Suprapubic skin (tissue), 4 donors: ENCODE results near the gene NUP210L. TPM values are rescaled to one million over a fixed set of nuclear protein-coding genes. Genes with fewer than 3 reads are reported as not detected.

Source experiments
- DNase-seq, 2 donors: peaks; one replicate each; pipeline ENCODE4 v3.0.0-alpha.2; 2019; ENCODE audit warnings: low spot score in 2 of 2
- H3K27ac ChIP-seq: fragments of 200-600 bp; sonication (generic); one replicate; pipeline ENCODE4 v1.5.1; 2019
- H3K27me3 ChIP-seq: fragments of 200-600 bp; sonication (generic); one replicate; pipeline ENCODE4 v1.5.1; 2019
- H3K36me3 ChIP-seq: fragments of 200-600 bp; sonication (generic); one replicate; pipeline ENCODE4 v1.5.1; 2019
- H3K4me1 ChIP-seq: fragments of 200-600 bp; sonication (generic); one replicate; pipeline ENCODE4 v1.5.1; 2019
- H3K4me3 ChIP-seq: fragments of 200-600 bp; sonication (generic); one replicate; pipeline ENCODE4 v1.5.1; 2019; ENCODE audit warnings: mild to moderate bottlenecking
- H3K9me3 ChIP-seq: fragments of 200-600 bp; sonication (generic); one replicate; pipeline ENCODE4 v1.5.1; 2019
- EP300 ChIP-seq: sonication (generic); formaldehyde crosslinking; IDR thresholded peaks from one replicate; pipeline ENCODE4 v1.6.1; 2017; ENCODE audit warnings: antibody characterized with exemption
- POLR2A ChIP-seq, 2 donors: fragments of 450-650 bp; IDR thresholded peaks; one replicate each; pipeline ENCODE4 v1.6.1; 2017; ENCODE audit warnings: antibody characterized with exemption in 2 of 2, mild to moderate bottlenecking in 2 of 2, moderate library complexity in 2 of 2
- POLR2AphosphoS5 ChIP-seq, 3 donors: sonication (generic); formaldehyde crosslinking; IDR thresholded peaks; one replicate each; pipeline ENCODE4 v1.6.1; 2017; ENCODE audit warnings: antibody characterized with exemption in 3 of 3
- WGBS: methylation state at CpG from one replicate; pipeline ENCODE4 v1.1.5; 2018; 5-methylcytosine and 5-hydroxymethylcytosine counted together
- total RNA-seq, 4 donors: library from RNA; depleted of rRNA; stranded (reverse); fragments of >200 nt; gene quantifications; one replicate each; pipeline ENCODE4 v1.1.0, GENCODE V29; 2016
- TF ChIP-seq, protein P1 (sequence below), 2 donors: fragments of 200-600 bp in 1 of 2; fragments of 450-650 bp in 1 of 2; sonication (generic) in 1 of 2; IDR thresholded peaks; one replicate each; pipeline ENCODE4 v1.5.1; 2016 to 2019; ENCODE audit warnings: antibody characterized with exemption in 2 of 2, mild to moderate bottlenecking in 1 of 2, moderate library complexity in 1 of 2

Gene NUP210L
- total RNA-seq, 4 donors from 2014 or later, result not detected

DNA sequence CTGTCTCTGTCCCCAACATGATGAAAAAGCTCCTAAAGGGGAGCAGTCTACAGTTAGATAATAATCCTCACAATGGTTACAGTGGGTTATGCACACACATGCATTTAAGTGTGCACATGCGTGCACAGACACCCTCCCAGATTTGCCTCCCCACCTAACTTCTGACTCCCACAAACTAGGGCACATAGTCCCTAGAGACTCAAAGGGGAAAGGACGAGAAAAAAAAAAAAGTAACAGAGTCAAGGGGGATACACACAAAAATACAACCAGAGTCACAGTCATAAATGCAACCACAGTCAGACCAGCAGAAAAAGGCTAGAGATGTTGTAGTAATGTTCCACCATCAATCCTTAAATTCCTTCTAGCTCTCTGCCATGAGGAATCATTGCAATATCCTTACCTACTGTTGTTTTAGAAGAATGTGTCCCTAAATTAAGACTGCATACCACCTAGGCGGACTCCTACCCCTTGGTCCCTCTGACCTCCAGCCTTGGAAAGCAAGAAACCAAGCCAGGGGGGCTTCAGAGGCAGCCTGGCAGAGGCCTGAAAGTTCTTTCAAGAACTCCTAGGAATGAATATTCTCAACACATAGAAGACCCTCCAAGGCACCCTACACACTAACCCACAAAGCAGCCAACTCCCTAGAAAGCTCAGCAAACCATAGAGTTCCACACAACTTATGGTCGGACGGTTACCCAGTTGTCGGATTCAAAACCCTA, 197.7 kb downstream of the NUP210L start:
- no peak for TF ChIP-seq POLR2A (IDR thresholded peaks at IDR 0.05)
- no peak for TF ChIP-seq POLR2AphosphoS5 (IDR thresholded peaks at IDR 0.05)
- TF ChIP-seq EP300, result no peak
- TF ChIP-seq, protein P1, sequence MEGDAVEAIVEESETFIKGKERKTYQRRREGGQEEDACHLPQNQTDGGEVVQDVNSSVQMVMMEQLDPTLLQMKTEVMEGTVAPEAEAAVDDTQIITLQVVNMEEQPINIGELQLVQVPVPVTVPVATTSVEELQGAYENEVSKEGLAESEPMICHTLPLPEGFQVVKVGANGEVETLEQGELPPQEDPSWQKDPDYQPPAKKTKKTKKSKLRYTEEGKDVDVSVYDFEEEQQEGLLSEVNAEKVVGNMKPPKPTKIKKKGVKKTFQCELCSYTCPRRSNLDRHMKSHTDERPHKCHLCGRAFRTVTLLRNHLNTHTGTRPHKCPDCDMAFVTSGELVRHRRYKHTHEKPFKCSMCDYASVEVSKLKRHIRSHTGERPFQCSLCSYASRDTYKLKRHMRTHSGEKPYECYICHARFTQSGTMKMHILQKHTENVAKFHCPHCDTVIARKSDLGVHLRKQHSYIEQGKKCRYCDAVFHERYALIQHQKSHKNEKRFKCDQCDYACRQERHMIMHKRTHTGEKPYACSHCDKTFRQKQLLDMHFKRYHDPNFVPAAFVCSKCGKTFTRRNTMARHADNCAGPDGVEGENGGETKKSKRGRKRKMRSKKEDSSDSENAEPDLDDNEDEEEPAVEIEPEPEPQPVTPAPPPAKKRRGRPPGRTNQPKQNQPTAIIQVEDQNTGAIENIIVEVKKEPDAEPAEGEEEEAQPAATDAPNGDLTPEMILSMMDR (IDR thresholded peaks at IDR 0.05), result no peak
- H3K9me3 ChIP-seq, result no peaks in the 10 kb centered on the region
- H3K4me3 ChIP-seq, result peak overlapping the region; percentile 96
- no peaks in the 10 kb centered on the region for H3K27me3 ChIP-seq
- peak overlapping the region; percentile 92 for H3K27ac ChIP-seq
- H3K36me3 ChIP-seq, result peaks cover 43% of the 10 kb centered on the region
- peaks cover 59% of the 10 kb centered on the region for H3K4me1 ChIP-seq
- peak in 1 of 2 donors; percentile 55 for DNase-seq
- 32% methylated on average over 6 of the region's 6 CpGs for WGBS

DNA sequence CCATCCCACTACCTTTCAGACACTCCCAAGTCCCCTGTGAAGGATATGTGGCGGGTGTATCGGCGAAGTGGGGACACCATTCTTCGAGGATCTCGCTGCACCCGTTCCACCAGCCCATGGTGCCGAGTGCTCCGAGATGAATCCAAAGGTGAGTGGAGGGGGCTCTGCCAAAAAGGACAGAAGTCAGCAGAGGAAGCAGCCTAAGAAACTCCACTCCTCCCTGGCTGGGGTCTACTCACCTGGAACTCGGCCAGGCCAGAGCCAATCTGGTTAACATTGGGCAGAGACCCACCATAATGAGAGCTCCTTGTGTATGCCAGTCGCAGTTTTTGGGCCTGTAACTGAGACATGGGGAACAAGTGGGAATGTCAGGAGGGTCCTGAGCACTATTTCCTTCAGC, 200.0 kb downstream of the NUP210L start:
- no peaks in the 10 kb centered on the region for H3K27me3 ChIP-seq
- TF ChIP-seq POLR2AphosphoS5 (IDR thresholded peaks at IDR 0.05) (no peak), EP300 (no peak), POLR2A (IDR thresholded peaks at IDR 0.05) (no peak)
- TF ChIP-seq, protein P1 (IDR thresholded peaks at IDR 0.05), result no peak
- H3K36me3 ChIP-seq, result peaks cover 54% of the 10 kb centered on the region
- 91% methylated on average over 9 of the region's 10 CpGs for WGBS
- peaks cover 38% of the 10 kb centered on the region for H3K4me1 ChIP-seq
- no peak overlapping the region for H3K4me3 ChIP-seq
- no peaks in the 10 kb centered on the region for H3K9me3 ChIP-seq
- peak in 1 of 2 donors; percentile 54 for DNase-seq
- H3K27ac ChIP-seq, result no peak overlapping the region

DNA sequence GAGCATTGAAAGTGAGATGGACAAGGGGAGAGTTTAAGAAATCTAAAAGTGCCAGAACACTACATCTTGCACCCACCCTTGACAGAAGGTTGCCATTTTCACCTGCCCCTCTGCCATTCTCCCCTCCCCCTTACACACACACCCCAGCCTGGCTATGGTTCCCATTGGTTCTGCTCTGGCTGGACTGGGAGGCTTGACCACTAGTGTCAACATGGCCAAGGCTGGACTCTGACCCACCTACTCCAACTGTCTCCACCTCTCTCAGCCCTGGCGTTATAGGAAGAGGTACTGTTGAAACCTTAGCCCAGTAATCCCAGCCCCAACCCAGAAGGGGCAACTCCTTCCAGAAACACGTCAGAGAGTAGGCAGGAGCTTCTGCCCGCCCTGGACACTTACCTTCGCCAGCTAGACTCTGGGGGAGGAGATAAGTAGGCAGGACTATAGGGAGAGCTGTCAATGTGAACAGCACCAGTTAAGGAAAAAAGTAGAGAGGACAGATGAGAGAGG, 201.0 kb downstream of the NUP210L start:
- Histone ChIP-seq H3K27me3 (no peaks in the 10 kb centered on the region), H3K9me3 (no peaks in the 10 kb centered on the region), H3K27ac (no peak overlapping the region), H3K36me3 (peaks cover 55% of the 10 kb centered on the region), H3K4me1 (peaks cover 29% of the 10 kb centered on the region), H3K4me3 (no peak overlapping the region)
- no peak for TF ChIP-seq POLR2A (IDR thresholded peaks at IDR 0.05)
- TF ChIP-seq, protein P1 (IDR thresholded peaks at IDR 0.05), result no peak
- TF ChIP-seq EP300, result no peak
- no peak for TF ChIP-seq POLR2AphosphoS5 (IDR thresholded peaks at IDR 0.05)
- 82% methylated on average over 4 of the region's 4 CpGs for WGBS
- DNase-seq, result no peak

DNA sequence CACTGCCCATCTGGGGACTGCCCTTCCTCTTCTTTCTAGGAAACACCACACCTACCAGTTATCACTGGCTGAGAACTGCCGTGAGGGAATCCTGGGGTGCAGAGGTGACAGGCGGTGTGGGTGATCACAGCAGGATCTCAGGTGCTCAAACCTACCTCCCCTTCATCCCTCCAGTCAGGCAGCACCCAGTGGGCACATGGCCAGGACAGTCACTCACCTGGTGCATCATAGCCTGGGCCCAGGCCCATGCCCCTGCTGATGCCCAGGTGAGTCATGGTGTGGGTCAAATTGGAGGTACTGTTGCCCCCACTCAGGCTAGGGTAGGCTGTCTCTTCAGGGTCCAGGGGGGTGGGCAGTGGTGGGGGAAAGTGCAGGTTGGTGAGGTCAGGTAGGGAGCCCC, 203.1 kb downstream of the NUP210L start:
- H3K9me3 ChIP-seq, result no peaks in the 10 kb centered on the region
- H3K4me1 ChIP-seq, result peaks cover 18% of the 10 kb centered on the region
- TF ChIP-seq POLR2A (IDR thresholded peaks at IDR 0.05) (no peak), POLR2AphosphoS5 (IDR thresholded peaks at IDR 0.05) (no peak)
- TF ChIP-seq, protein P1 (IDR thresholded peaks at IDR 0.05), result no peak
- peak in 1 of 2 donors; percentile 53 for DNase-seq
- H3K27me3 ChIP-seq, result no peaks in the 10 kb centered on the region
- WGBS, result 67% methylated on average over 1 of the region's 2 CpGs
- H3K27ac ChIP-seq, result no peak overlapping the region
- no peak overlapping the region for H3K4me3 ChIP-seq
- H3K36me3 ChIP-seq, result peaks cover 67% of the 10 kb centered on the region

DNA sequence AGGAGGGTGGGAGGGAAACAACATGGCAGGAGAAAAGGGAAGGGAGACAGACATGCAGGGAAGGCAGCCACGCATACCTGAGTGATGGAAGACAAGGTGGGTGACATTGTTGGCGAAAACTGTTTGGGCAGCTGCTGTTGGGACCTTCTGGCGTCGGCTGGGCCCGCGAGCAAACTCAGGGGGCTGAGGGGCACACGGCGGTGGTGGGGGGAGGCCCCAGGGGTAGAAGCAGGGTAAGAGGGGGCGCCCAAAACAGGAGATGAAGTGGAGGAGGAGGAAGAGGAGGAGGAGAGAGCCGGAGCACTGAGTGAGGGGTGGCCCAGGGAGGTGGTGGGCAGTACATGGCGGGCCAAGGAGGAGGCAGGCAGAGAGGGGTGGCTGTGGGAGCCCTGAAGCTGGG, 203.7 kb downstream of the NUP210L start:
- Histone ChIP-seq H3K27me3 (no peaks in the 10 kb centered on the region), H3K27ac (no peak overlapping the region), H3K36me3 (peaks cover 67% of the 10 kb centered on the region), H3K9me3 (no peaks in the 10 kb centered on the region), H3K4me3 (no peak overlapping the region), H3K4me1 (peaks cover 14% of the 10 kb centered on the region)
- peak in 1 of 2 donors; percentile 50 for DNase-seq
- 89% methylated on average over 11 of the region's 11 CpGs for WGBS
- no peak for TF ChIP-seq EP300
- no peak for TF ChIP-seq POLR2AphosphoS5 (IDR thresholded peaks at IDR 0.05)
- no peak for TF ChIP-seq POLR2A (IDR thresholded peaks at IDR 0.05)
- TF ChIP-seq, protein P1 (IDR thresholded peaks at IDR 0.05), result no peak
